Neural cell (in vitro differentiated cells): ENCODE measurements around the gene SUPT3H. TPM values are rescaled to one million over a fixed set of nuclear protein-coding genes. Genes with fewer than 3 reads are reported as not detected.

Experiments
- H2AFZ ChIP-seq: fragments of 200-600, 300-800 bp; sonication (generic), shearing (Covaris generic); 2 replicates; pipeline ENCODE4 v1.6.0; 2014; ENCODE audit warnings: low read depth, mild to moderate bottlenecking, antibody characterized with exemption, low read length, moderate library complexity
- H3F3A ChIP-seq: fragments of 200-600 bp; shearing (Covaris generic); 2 replicates; pipeline ENCODE4 v1.6.1; 2016; ENCODE audit warnings: mild to moderate bottlenecking, moderate library complexity, mixed read lengths, antibody characterized with exemption, low read length; ENCODE audit not compliant: insufficient read depth, poor library complexity, severe bottlenecking
- H3K27ac ChIP-seq: fragments of 200-600, 300-800 bp; sonication (generic), shearing (Covaris generic); 2 replicates; pipeline ENCODE4 v1.5.1; 2014; ENCODE audit warnings: mild to moderate bottlenecking, low read length, moderate library complexity
- H3K27me3 ChIP-seq: fragments of 300-800, 200-600 bp; sonication (generic), shearing (Covaris generic); 2 replicates; pipeline ENCODE4 v1.6.0; 2014; ENCODE audit warnings: mild to moderate bottlenecking, low read depth, low read length, moderate library complexity; ENCODE audit not compliant: insufficient read depth
- H3K36me3 ChIP-seq: fragments of 300-800, 200-600 bp; sonication (generic), shearing (Covaris generic); 2 replicates; pipeline ENCODE4 v1.5.1; 2014; ENCODE audit warnings: mild to moderate bottlenecking, antibody characterized with exemption, low read length, moderate library complexity; ENCODE audit not compliant: insufficient read depth
- H3K4me2 ChIP-seq: fragments of 300-800, 200-600 bp; sonication (generic), shearing (Covaris generic); 2 replicates; pipeline ENCODE4 v1.6.0; 2014; ENCODE audit warnings: mild to moderate bottlenecking, low read length
- H3K4me3 ChIP-seq: fragments of 300-800, 200-600 bp; sonication (generic), shearing (Covaris generic); 2 replicates; pipeline ENCODE4 v1.5.1; 2014; ENCODE audit warnings: mild to moderate bottlenecking, low read length, moderate library complexity
- H3K79me2 ChIP-seq: fragments of 200-600 bp; shearing (Covaris generic); replicated peaks from 2 replicates; pipeline ENCODE4 v1.6.0; 2014; ENCODE audit warnings: mild to moderate bottlenecking, low read length, moderate library complexity; ENCODE audit not compliant: insufficient read depth
- H3K9ac ChIP-seq: fragments of 300-800, 200-600 bp; sonication (generic), shearing (Covaris generic); 2 replicates; pipeline ENCODE4 v1.6.1; 2016; ENCODE audit warnings: mild to moderate bottlenecking, low read length, mixed read lengths
- H3K9me2 ChIP-seq: fragments of 200-600 bp; shearing (Covaris generic); 2 replicates; pipeline ENCODE4 v1.6.1; 2016; ENCODE audit warnings: mild to moderate bottlenecking, low read length, mixed read lengths; ENCODE audit not compliant: insufficient read depth
- H3K9me3 ChIP-seq: fragments of 200-600, 300-800 bp; sonication (generic), shearing (Covaris generic); 2 replicates; pipeline ENCODE4 v1.6.1; 2016; ENCODE audit warnings: mild to moderate bottlenecking, mixed run types, low read length, moderate library complexity, mixed read lengths
- H4K20me1 ChIP-seq: fragments of 200-600 bp; shearing (Covaris generic); 2 replicates; pipeline ENCODE4 v1.6.1; 2016; ENCODE audit warnings: mild to moderate bottlenecking, mixed run types; ENCODE audit not compliant: insufficient read depth
- CTCF ChIP-seq: fragments of 450-650 bp; IDR thresholded peaks from 2 replicates; pipeline ENCODE4 v1.5.1; 2014; ENCODE audit warnings: antibody characterized with exemption, mild to moderate bottlenecking, moderate library complexity; ENCODE audit not compliant: poor library complexity, severe bottlenecking
- EP300 ChIP-seq: fragments of 450-650 bp; conservative IDR thresholded peaks from 2 replicates; pipeline ENCODE4 v1.6.1; 2014; ENCODE audit warnings: antibody characterized with exemption, mild to moderate bottlenecking, moderate library complexity; ENCODE audit not compliant: poor library complexity, severe bottlenecking
- EZH2 ChIP-seq: fragments of 200-600, 300-800 bp; shearing (Covaris generic), sonication (generic); IDR thresholded peaks from 2 replicates; pipeline ENCODE4 v1.6.1; 2014; ENCODE audit warnings: antibody characterized with exemption, low read length, borderline replicate concordance, mild to moderate bottlenecking; ENCODE audit not compliant: insufficient read depth, poor library complexity, severe bottlenecking
- MXI1 ChIP-seq: fragments of 450-650 bp; conservative IDR thresholded peaks from 2 replicates; pipeline ENCODE4 v1.6.1; 2014; ENCODE audit warnings: antibody characterized with exemption, mild to moderate bottlenecking; ENCODE audit not compliant: poor library complexity, severe bottlenecking
- POLR2AphosphoS5 ChIP-seq: IDR thresholded peaks from 2 replicates; pipeline ENCODE4 v1.6.1; 2012
- RAD21 ChIP-seq: fragments of 450-650 bp; conservative IDR thresholded peaks from 2 replicates; pipeline ENCODE4 v1.6.1; 2014; ENCODE audit warnings: antibody characterized with exemption, mild to moderate bottlenecking, moderate library complexity
- REST ChIP-seq: IDR thresholded peaks from 2 replicates; pipeline ENCODE4 v1.6.1; 2012; ENCODE audit warnings: borderline replicate concordance
- SMC3 ChIP-seq: fragments of 450-650 bp; conservative IDR thresholded peaks from 2 replicates; pipeline ENCODE4 v1.6.1; 2014; ENCODE audit warnings: antibody characterized with exemption, mild to moderate bottlenecking, moderate library complexity; ENCODE audit not compliant: poor library complexity
- polyA plus RNA-seq: library from polyadenylated mRNA; depleted of rRNA; stranded (reverse); fragments of >200 nt; gene quantifications from 2 replicates; pipeline ENCODE4 v1.2.3, GENCODE V29; 2014

Gene SUPT3H
- polyA plus RNA-seq, 1 donor from 2014 or later: 6.8 TPM

GRCh38 chr6:44808148-44808547, 569.6 kb downstream of the SUPT3H start:
- Histone ChIP-seq H2AFZ (no peak overlapping the region), H3K4me2 (no peak overlapping the region), H4K20me1 (no peaks in the 10 kb centered on the region), H3K27me3 (no peaks in the 10 kb centered on the region), H3K9ac (no peak overlapping the region), H3F3A (no peaks in the 10 kb centered on the region), H3K36me3 (no peaks in the 10 kb centered on the region), H3K79me2 (no peaks in the 10 kb centered on the region), H3K4me3 (peak overlapping the region; percentile 35), H3K9me2 (no peaks in the 10 kb centered on the region), H3K9me3 (no peaks in the 10 kb centered on the region), H3K27ac (peak overlapping the region; percentile 9)
- TF ChIP-seq EZH2: no peak
- TF ChIP-seq POLR2AphosphoS5: peak; percentile 41
- no peak for TF ChIP-seq SMC3
- peak; percentile 25 for TF ChIP-seq REST
- no peak for TF ChIP-seq CTCF
- TF ChIP-seq MXI1: no peak
- peak; percentile 87 for TF ChIP-seq EP300

GRCh38 chr6:44806656-44807055, 571.1 kb downstream of the SUPT3H start:
- no peaks in the 10 kb centered on the region for H3K79me2 ChIP-seq

GRCh38 chr6:44805238-44805846, 572.4 kb downstream of the SUPT3H start:
- Histone ChIP-seq H3K9me2 (no peaks in the 10 kb centered on the region), H4K20me1 (no peaks in the 10 kb centered on the region), H3K9ac (no peak overlapping the region), H2AFZ (no peak overlapping the region), H3K4me2 (no peak overlapping the region), H3F3A (no peaks in the 10 kb centered on the region), H3K27ac (no peak overlapping the region), H3K79me2 (no peaks in the 10 kb centered on the region), H3K4me3 (no peak overlapping the region), H3K9me3 (no peaks in the 10 kb centered on the region), H3K27me3 (no peaks in the 10 kb centered on the region), H3K36me3 (no peaks in the 10 kb centered on the region)
- no peak for TF ChIP-seq EZH2

More at GRCh38 chr6:44806656-44807055, 571.1 kb downstream of the SUPT3H start:
- no peak overlapping the region for H2AFZ ChIP-seq
- no peak for TF ChIP-seq POLR2AphosphoS5
- no peak for TF ChIP-seq RAD21
- no peak for TF ChIP-seq MXI1
- H3K36me3 ChIP-seq: no peaks in the 10 kb centered on the region
- no peak overlapping the region for H3K4me3 ChIP-seq
- no peak overlapping the region for H3K27ac ChIP-seq
- no peaks in the 10 kb centered on the region for H3K9me3 ChIP-seq
- H3K9ac ChIP-seq: no peak overlapping the region
- no peaks in the 10 kb centered on the region for H3K27me3 ChIP-seq
- no peaks in the 10 kb centered on the region for H3F3A ChIP-seq
- H3K4me2 ChIP-seq: no peak overlapping the region
- no peaks in the 10 kb centered on the region for H4K20me1 ChIP-seq
- no peaks in the 10 kb centered on the region for H3K9me2 ChIP-seq
